B cell (primary cell): ENCODE measurements around the gene NCAM1. TPM values are rescaled to one million over a fixed set of nuclear protein-coding genes. Genes with fewer than 3 reads are reported as not detected.

Experiments used
- ATAC-seq: fragments of 200-7000 bp; cut with Tn5 transposase; one replicate; pipeline ENCODE4 v1.10.0; 2021; ENCODE audit warnings: low read depth, mild to moderate bottlenecking, moderate number of reproducible peaks, moderate library complexity
- CTCF ChIA-PET: fragments of 350-600 bp; sonication (Branson Sonifier 250); formaldehyde crosslinking; loops from one replicate; lab custom pipeline; 2021; ENCODE audit warnings: antibody characterized with exemption, inconsistent platforms; lab: Charles Lee
- POLR2A ChIA-PET: fragments of 350-600 bp; sonication (Branson Sonifier 250); formaldehyde crosslinking; loops from one replicate; lab custom pipeline; 2021; ENCODE audit warnings: antibody characterized with exemption; lab: Charles Lee
- DNase-seq: peaks from one replicate; pipeline ENCODE4 v3.0.0; 2013
- H2AFZ ChIP-seq: 2 replicates; pipeline ENCODE4 v1.6.1; 2012; ENCODE audit warnings: mild to moderate bottlenecking, low read depth, low read length; ENCODE audit not compliant: insufficient read depth, poor library complexity, severe bottlenecking
- H3K27ac ChIP-seq, 2 donors: 1 replicate in 1 of 2; 2 replicates in 1 of 2; pipeline ENCODE4 v1.5.1; 2012 to 2013; ENCODE audit warnings: low read length in 2 of 2, mild to moderate bottlenecking in 2 of 2, moderate library complexity in 1 of 2
- H3K27me3 ChIP-seq, 4 experiments: fragments of 200-600 bp in 1 of 4; sonication (generic) in 1 of 4; replicated peaks in 1 of 4; 1 replicate in 2 of 4; 2 replicates in 2 of 4; pipeline versions ENCODE4 v1.6.1 to v1.7.0; 2013 to 2016; ENCODE audit warnings: low read length in 3 of 4, mild to moderate bottlenecking in 2 of 4, mixed read lengths in 1 of 4, moderate library complexity in 1 of 4; ENCODE audit not compliant: insufficient read depth in 4 of 4, control insufficient read depth in 3 of 4; ENCODE audit errors: control extremely low read depth in 1 of 4
- H3K36me3 ChIP-seq, 2 experiments: replicated peaks in 1 of 2; 1 replicate in 1 of 2; 2 replicates in 1 of 2; pipeline versions ENCODE4 v1.6.1 to v1.7.1; 2013; ENCODE audit warnings: low read length in 1 of 2; ENCODE audit not compliant: insufficient read depth in 2 of 2, control insufficient read depth in 1 of 2; ENCODE audit errors: control extremely low read depth in 1 of 2, extremely low read depth in 1 of 2
- H3K4me1 ChIP-seq, 2 donors: fragments of 200-600 bp in 1 of 2; sonication (generic) in 1 of 2; 1 replicate in 1 of 2; 2 replicates in 1 of 2; pipeline versions ENCODE4 v1.5.1 to v1.6.1; 2013 to 2017; ENCODE audit warnings: low read length in 2 of 2; ENCODE audit not compliant: control insufficient read depth in 2 of 2, insufficient read depth in 2 of 2
- H3K4me2 ChIP-seq: replicated peaks from 2 replicates; pipeline ENCODE3; 2012; ENCODE audit warnings: mild to moderate bottlenecking, low read depth, low read length; ENCODE audit not compliant: poor library complexity, severe bottlenecking
- H3K4me3 ChIP-seq, 5 experiments: fragments of 200-600 bp in 1 of 5; sonication (generic) in 1 of 5; 1 replicate in 3 of 5; 2 replicates in 2 of 5; pipeline versions ENCODE4 v1.5.1 to v1.7.0; 2011 to 2016; ENCODE audit warnings: low read length in 4 of 5, mild to moderate bottlenecking in 4 of 5, low read depth in 2 of 5, control low read depth in 1 of 5, moderate library complexity in 1 of 5; ENCODE audit not compliant: insufficient read depth in 1 of 5; ENCODE audit errors: control extremely low read depth in 1 of 5, extremely low read depth in 1 of 5
- H3K79me2 ChIP-seq: fragments of 200-600 bp; sonication (generic); one replicate; pipeline ENCODE4 v1.6.0; 2016; ENCODE audit warnings: low read length; ENCODE audit not compliant: control insufficient read depth, insufficient read depth
- H3K9ac ChIP-seq: fragments of 200-600 bp; sonication (generic); 2 replicates; pipeline ENCODE4 v1.6.1; 2017; ENCODE audit warnings: mild to moderate bottlenecking, low read length, moderate library complexity
- H3K9me3 ChIP-seq, 3 donors: one replicate each; pipeline versions ENCODE4 v1.6.1 to v1.7.1; 2013; ENCODE audit warnings: low read length in 2 of 3; ENCODE audit not compliant: control insufficient read depth in 2 of 3, insufficient read depth in 1 of 3; ENCODE audit errors: control extremely low read depth in 1 of 3
- H4K20me1 ChIP-seq: 2 replicates; pipeline ENCODE4 v1.6.0; 2012; ENCODE audit warnings: mild to moderate bottlenecking, low read length; ENCODE audit not compliant: insufficient read depth, control insufficient read depth, poor library complexity, severe bottlenecking
- H3K27ac Mint-ChIP-seq: one replicate; pipeline ENCODE4 v1.8.0; 2021; ENCODE audit warnings: mixed read lengths
- H3K27me3 Mint-ChIP-seq: one replicate; pipeline ENCODE4 v1.8.0; 2021; ENCODE audit warnings: mixed read lengths
- H3K4me1 Mint-ChIP-seq: one replicate; pipeline ENCODE4 v1.8.0; 2021; ENCODE audit warnings: mixed read lengths
- H3K4me3 Mint-ChIP-seq: one replicate; pipeline ENCODE4 v1.8.0; 2021; ENCODE audit warnings: mixed read lengths
- H3K9me3 Mint-ChIP-seq: one replicate; pipeline ENCODE4 v1.8.0; 2022; ENCODE audit warnings: mixed read lengths; ENCODE audit not compliant: insufficient read depth
- EZH2 ChIP-seq: IDR thresholded peaks from 2 replicates; pipeline ENCODE4 v1.6.1; 2012; ENCODE audit warnings: borderline replicate concordance, low read depth, mild to moderate bottlenecking, moderate library complexity, low read length; ENCODE audit not compliant: insufficient read depth, poor library complexity, severe bottlenecking
- WGBS: methylation state at CpG from one replicate; pipeline ENCODE4 v1.1.5; 2013; ENCODE audit warnings: missing lambda C conversion rate; ENCODE audit not compliant: insufficient coverage; 5-methylcytosine and 5-hydroxymethylcytosine counted together
- intact Hi-C: fragments of 100-400 bp; cut with micrococcal nuclease; formaldehyde crosslinking; loops from one replicate; pipeline ENCODE4 v1.10.0; 2022
- polyA plus RNA-seq: library from polyadenylated mRNA; depleted of rRNA; stranded (reverse); fragments of >200 nt; gene quantifications from 2 replicates; pipeline ENCODE4 v1.2.3, GENCODE V29; 2012
- total RNA-seq, 2 donors: library from RNA; stranded (reverse); fragments of 120-200 nt in 1 of 2; gene quantifications; 1 replicate in 1 of 2; 2 replicates in 1 of 2; pipeline versions ENCODE4 v1.2.3 to v1.2.4, GENCODE V29; 2013 to 2022
- TF ChIP-seq, protein P1 (sequence below): fragments of 200-600 bp; IDR thresholded peaks from one replicate; pipeline ENCODE4 v1.8.0; 2022; ENCODE audit warnings: antibody characterized with exemption, mild to moderate bottlenecking

NCAM1 gene
- total and polyA plus RNA-seq, 2 donors (not counting 1 experiment from before 2014, with no cell fraction given), result 0.37 TPM; not detected in 1

DNA sequence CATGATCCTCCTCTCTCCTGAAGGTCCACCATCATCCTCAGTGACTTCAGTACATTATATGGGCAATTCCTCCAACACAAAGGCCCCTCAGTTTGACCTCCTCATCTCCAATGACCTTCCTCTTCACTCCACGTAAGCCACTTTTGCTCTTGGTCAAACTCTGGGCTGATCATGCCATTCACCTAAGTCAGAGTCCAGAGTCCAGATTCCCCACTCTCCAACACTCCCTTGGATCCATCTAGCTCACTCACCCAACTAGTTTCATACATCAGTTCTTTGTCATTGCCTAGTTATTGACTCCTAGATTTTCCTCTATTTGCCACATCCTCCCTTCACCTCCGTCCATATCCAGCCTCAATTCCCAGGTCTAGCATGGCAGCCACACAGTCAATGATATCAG lies 322.7 kb downstream of the NCAM1 start:
- Histone ChIP-seq H3K9ac (no peak overlapping the region), H3K4me3 (no peak overlapping the region), H4K20me1 (no peaks in the 10 kb centered on the region), H3K4me2 (no peak overlapping the region), H3K4me1 (no peaks in the 10 kb centered on the region), H3K9me3 (no peaks in the 10 kb centered on the region), H3K27me3 (peaks cover 0 to 3% (median 0%) of the 10 kb centered on the region in 4 experiments), H2AFZ (no peak overlapping the region), H3K79me2 (no peaks in the 10 kb centered on the region), H3K27ac (no peak overlapping the region), H3K36me3 (no peaks in the 10 kb centered on the region)
- TF ChIP-seq, protein P1, sequence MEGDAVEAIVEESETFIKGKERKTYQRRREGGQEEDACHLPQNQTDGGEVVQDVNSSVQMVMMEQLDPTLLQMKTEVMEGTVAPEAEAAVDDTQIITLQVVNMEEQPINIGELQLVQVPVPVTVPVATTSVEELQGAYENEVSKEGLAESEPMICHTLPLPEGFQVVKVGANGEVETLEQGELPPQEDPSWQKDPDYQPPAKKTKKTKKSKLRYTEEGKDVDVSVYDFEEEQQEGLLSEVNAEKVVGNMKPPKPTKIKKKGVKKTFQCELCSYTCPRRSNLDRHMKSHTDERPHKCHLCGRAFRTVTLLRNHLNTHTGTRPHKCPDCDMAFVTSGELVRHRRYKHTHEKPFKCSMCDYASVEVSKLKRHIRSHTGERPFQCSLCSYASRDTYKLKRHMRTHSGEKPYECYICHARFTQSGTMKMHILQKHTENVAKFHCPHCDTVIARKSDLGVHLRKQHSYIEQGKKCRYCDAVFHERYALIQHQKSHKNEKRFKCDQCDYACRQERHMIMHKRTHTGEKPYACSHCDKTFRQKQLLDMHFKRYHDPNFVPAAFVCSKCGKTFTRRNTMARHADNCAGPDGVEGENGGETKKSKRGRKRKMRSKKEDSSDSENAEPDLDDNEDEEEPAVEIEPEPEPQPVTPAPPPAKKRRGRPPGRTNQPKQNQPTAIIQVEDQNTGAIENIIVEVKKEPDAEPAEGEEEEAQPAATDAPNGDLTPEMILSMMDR, result no peak
- TF ChIP-seq EZH2, result no peak
- 86% methylated on average over 2 of the region's 2 CpGs for WGBS
- Mint-ChIP-seq H3K27ac (no peak overlapping the region), H3K4me3 (no peak overlapping the region), H3K4me1 (no peaks in the 10 kb centered on the region), H3K9me3 (no peaks in the 10 kb centered on the region), H3K27me3 (peaks cover 8% of the 10 kb centered on the region)
- intact Hi-C loops, result no loop called here
- POLR2A ChIA-PET, result no interaction called here
- ATAC-seq (no peak), DNase-seq (no peak)
- CTCF ChIA-PET, result interaction anchor here (7.8 kb wide), 1 partner anchor 697 kb away, joined by 122 read pairs; no protein-coding TSS in a partner anchor

DNA sequence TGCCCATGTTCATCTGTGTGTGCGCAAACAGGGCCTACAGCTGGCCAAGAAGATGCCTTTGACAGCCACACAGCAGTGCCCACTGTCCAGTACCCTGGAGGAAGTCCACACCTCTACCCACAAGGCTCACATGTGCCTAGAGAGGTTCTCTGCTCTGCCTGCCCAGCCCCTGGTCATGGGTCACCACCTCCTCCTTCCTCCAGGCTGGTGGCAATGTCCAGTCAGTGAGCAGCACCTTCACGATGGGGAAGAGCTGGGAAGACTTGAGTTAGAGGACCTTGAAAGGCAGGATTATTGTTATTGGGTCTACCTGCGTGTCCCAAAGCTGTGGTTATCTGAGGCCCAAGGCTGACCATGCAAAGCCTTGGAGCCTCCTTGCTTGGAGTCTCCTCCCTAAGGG lies 324.8 kb downstream of the NCAM1 start:
- ATAC-seq (no peak), DNase-seq (no peak)
- no peaks in the 10 kb centered on the region for H3K9me3 ChIP-seq
- Mint-ChIP-seq H3K9me3 (no peaks in the 10 kb centered on the region), H3K27ac (no peak overlapping the region), H3K4me3 (no peak overlapping the region), H3K4me1 (peaks cover 4% of the 10 kb centered on the region), H3K27me3 (peaks cover 8% of the 10 kb centered on the region)
- TF ChIP-seq, protein P1, result no peak
- TF ChIP-seq EZH2, result no peak
- 95% methylated on average over 2 of the region's 3 CpGs for WGBS
- CTCF ChIA-PET, result interaction anchor here (7.8 kb wide), 1 partner anchor 699 kb away, joined by 122 read pairs; no protein-coding TSS in a partner anchor
- H3K4me2 ChIP-seq, result no peak overlapping the region
- H3K27me3 ChIP-seq, result peaks cover 0 to 3% (median 0%) of the 10 kb centered on the region in 4 experiments
- H2AFZ ChIP-seq, result no peak overlapping the region
- no peaks in the 10 kb centered on the region for H3K36me3 ChIP-seq
- H3K4me1 ChIP-seq, result peaks cover 0 to 5% of the 10 kb centered on the region in 2 donors
- intact Hi-C loops, result no loop called here
- H3K79me2 ChIP-seq, result no peaks in the 10 kb centered on the region
- no peak overlapping the region for H3K27ac ChIP-seq
- POLR2A ChIA-PET, result no interaction called here
- H4K20me1 ChIP-seq, result no peaks in the 10 kb centered on the region
- H3K4me3 ChIP-seq, result no peak overlapping the region
- H3K9ac ChIP-seq, result no peak overlapping the region
